Pancreas (tissue), 10 donors: Measurements from ENCODE around the gene XBP1. TPM values are rescaled to one million over a fixed set of nuclear protein-coding genes. Genes with fewer than 3 reads are reported as not detected.

Source experiments
- ATAC-seq, 4 donors: fragments of 200-7000 bp; cut with Tn5 transposase; one replicate each; pipeline versions ENCODE4 v1.8.0 to v1.9.1; 2020; ENCODE audit warnings: mild to moderate bottlenecking in 4 of 4, moderate library complexity in 4 of 4
- DNase-seq, 6 donors: peaks; one replicate each; pipeline ENCODE4 v3.0.0-alpha.2; 2020
- FAIRE-seq: peaks from 2 replicates; lab custom pipeline; 2012; peaks lifted over from hg19 to GRCh38; lab: Jason Lieb, UNC
- H3K27ac ChIP-seq, 4 donors: fragments of 200-600 bp; sonication (generic); 1 replicate in 3 of 4; 2 replicates in 1 of 4; pipeline versions ENCODE4 v1.5.0 to v1.8.0; 2020
- H3K27me3 ChIP-seq, 4 donors: fragments of 200-600 bp; one replicate each; pipeline ENCODE4 v1.8.0; 2021
- H3K36me3 ChIP-seq, 3 donors: fragments of 200-600 bp; sonication (generic) in 1 of 3; one replicate each; pipeline versions ENCODE4 v1.5.0 to v1.8.0; 2020 to 2021
- H3K4me1 ChIP-seq, 3 donors: fragments of 200-600 bp; one replicate each; pipeline ENCODE4 v1.8.0; 2021
- H3K4me3 ChIP-seq, 4 donors: fragments of 200-600 bp; sonication (generic) in 2 of 4; one replicate each; pipeline versions ENCODE4 v1.5.0 to v1.8.0; 2020 to 2021
- H3K9me3 ChIP-seq, 4 donors: fragments of 200-600 bp; one replicate each; pipeline ENCODE4 v1.8.0; 2021
- WGBS, 2 donors: extraction: QIAGEN DNeasy Blood & Tissue Kit; methylation state at CpG; one replicate each; pipeline ENCODE4 v1.1.7; 2013; 5-methylcytosine and 5-hydroxymethylcytosine counted together
- intact Hi-C, 3 donors: fragments of 100-400 bp; cut with DNase I; formaldehyde crosslinking; loops; one replicate each; pipeline versions ENCODE4 v1.11.1 to v1.14.2; 2022
- polyA plus RNA-seq, 2 donors: library from polyadenylated mRNA; stranded (reverse); fragments of 200-250 nt; gene quantifications; one replicate each; pipeline ENCODE4 v1.2.3, GENCODE V29; 2013
- total RNA-seq, 6 donors: library from RNA; stranded (reverse); fragmentation: NEBNext Ultra II Directional in 4 of 6; extraction: Animal tissue kit (Norgen Biotek cat#: 25700) in 4 of 6; gene quantifications; one replicate each; pipeline versions ENCODE4 v1.2.1 to v1.2.4, GENCODE V29; 2021 to 2023
- TF ChIP-seq, protein P1 (sequence below), 4 donors: fragments of 200-600 bp; sonication (generic) in 3 of 4; IDR thresholded peaks; one replicate each; pipeline versions ENCODE4 v1.5.0 to v1.8.0; 2021; ENCODE audit warnings: antibody characterized with exemption in 4 of 4
- donor health status: healthy with polysubstance abuse.
- donor health status: DM: no; HTN: no; CAD: no; lungs with moderate emphysema.
- donor health status: DM: no; HTN: no; CAD: no.
- donor health status: control.
- donor health status: control.
- donor health status: Bipolar disorder and iron deficiency.
- donor health status: DM: yes; HTN: yes; CAD: no.
- donor health status: DM: no; HTN: no; CAD: no.
- donor health status: DM: no; HTN: no; CAD: no.
- donor health status: DM: yes; HTN: yes; CAD: no.

Gene XBP1
- total and polyA plus RNA-seq, 8 donors, result 178 to 974 (median 685) TPM

DNA sequence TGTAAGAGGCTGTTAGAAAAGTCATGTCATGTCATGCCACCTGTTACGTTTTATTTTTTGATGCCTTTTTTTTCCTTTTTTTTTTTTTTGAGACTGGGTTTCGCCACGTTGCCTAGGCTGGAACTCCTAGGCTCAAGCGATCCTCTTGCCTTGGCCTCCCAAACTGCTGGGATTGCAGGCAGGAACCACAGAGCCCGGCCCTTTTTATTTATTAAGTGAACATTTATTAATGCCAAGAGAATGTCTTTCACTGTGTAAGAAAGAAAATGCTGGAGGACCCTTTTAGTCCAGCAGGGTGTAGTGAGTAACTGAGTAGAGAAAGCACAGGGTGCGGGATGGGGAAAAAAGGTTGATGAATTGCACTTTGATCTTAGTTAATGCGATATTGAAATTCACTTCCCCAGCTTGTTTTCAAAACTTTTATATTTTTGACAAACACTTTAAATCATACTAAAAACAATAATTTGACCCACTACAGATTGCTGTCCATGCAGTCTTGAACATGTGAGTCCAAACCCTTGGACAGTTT lies 2.3 kb upstream of the XBP1 start:
- 21 to 30% methylated on average over 7 of the region's 7 CpGs for WGBS, 2 donors
- Histone ChIP-seq H3K27me3 (no peaks in the 10 kb centered on the region), H3K9me3 (no peaks in the 10 kb centered on the region), H3K4me1 (peaks cover 0 to 10% (median 4%) of the 10 kb centered on the region in 3 donors), H3K27ac (peak overlapping the region; percentile 97 to 100 (median 100)), H3K4me3 (peak overlapping the region in 2 of 4 donors; percentile 82 to 93), H3K36me3 (peaks cover 0 to 16% (median 8%) of the 10 kb centered on the region in 3 donors)
- DNase-seq (peak in 2 of 6 donors; percentile 25 to 37), ATAC-seq (peak; percentile 0 to 4 (median 2)), FAIRE-seq (no peak)
- TF ChIP-seq, protein P1, sequence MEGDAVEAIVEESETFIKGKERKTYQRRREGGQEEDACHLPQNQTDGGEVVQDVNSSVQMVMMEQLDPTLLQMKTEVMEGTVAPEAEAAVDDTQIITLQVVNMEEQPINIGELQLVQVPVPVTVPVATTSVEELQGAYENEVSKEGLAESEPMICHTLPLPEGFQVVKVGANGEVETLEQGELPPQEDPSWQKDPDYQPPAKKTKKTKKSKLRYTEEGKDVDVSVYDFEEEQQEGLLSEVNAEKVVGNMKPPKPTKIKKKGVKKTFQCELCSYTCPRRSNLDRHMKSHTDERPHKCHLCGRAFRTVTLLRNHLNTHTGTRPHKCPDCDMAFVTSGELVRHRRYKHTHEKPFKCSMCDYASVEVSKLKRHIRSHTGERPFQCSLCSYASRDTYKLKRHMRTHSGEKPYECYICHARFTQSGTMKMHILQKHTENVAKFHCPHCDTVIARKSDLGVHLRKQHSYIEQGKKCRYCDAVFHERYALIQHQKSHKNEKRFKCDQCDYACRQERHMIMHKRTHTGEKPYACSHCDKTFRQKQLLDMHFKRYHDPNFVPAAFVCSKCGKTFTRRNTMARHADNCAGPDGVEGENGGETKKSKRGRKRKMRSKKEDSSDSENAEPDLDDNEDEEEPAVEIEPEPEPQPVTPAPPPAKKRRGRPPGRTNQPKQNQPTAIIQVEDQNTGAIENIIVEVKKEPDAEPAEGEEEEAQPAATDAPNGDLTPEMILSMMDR (IDR thresholded peaks at IDR 0.05), result no peak
- intact Hi-C loops, result no loop called here

DNA sequence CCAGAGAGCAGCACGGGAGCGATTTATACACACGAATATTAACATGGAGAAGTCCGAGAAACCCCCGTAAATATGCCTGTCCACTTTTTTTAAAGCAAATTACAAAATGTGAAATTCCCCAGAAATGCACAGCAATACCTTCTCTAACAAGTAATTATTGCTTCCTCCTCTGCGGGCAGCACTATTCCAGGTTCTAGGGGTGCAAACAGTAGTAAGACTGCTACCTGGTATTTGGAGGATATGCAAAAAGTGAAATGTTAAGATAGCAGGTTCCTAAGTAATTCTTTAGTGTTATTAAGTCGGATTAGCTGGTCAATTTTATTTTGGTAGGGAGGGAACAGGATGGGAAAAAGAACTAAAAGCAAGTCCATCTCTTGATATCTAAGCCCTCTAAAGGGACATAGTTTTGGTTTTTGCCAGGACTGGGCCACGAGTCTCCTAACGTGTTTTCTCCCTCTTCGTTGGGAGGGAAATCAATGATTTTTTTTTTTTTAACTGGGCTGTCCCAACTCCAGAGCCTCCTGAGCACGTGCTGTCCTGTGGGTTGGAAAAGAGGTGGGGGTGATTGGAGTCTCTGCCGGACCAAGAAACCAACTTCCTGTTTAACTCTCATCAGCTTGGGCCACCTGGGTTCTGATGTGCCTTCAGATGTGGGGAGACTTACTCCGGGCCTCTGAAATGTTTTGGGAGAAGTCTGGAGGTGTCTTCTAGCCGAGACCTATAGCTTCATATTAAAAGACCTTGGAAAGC lies 1.7 kb upstream of the XBP1 start:
- DNase-seq (peak in 4 of 6 donors; percentile 66 to 82 (median 80)), ATAC-seq (peak; percentile 46 to 55 (median 50)), FAIRE-seq (no peak)
- no peaks in the 10 kb centered on the region for H3K27me3 ChIP-seq
- intact Hi-C loops, result no loop called here
- TF ChIP-seq, protein P1 (IDR thresholded peaks at IDR 0.05), result no peak
- peak overlapping the region; percentile 97 to 100 (median 100) for H3K27ac ChIP-seq
- 9% methylated on average over 14 of the region's 14 CpGs for WGBS, 2 donors
- no peaks in the 10 kb centered on the region for H3K9me3 ChIP-seq
- H3K36me3 ChIP-seq, result peaks cover 0 to 22% (median 15%) of the 10 kb centered on the region in 3 donors
- H3K4me3 ChIP-seq, result peak overlapping the region in 3 of 4 donors; percentile 82 to 94 (median 93)
- H3K4me1 ChIP-seq, result peaks cover 0 to 10% (median 4%) of the 10 kb centered on the region in 3 donors

DNA sequence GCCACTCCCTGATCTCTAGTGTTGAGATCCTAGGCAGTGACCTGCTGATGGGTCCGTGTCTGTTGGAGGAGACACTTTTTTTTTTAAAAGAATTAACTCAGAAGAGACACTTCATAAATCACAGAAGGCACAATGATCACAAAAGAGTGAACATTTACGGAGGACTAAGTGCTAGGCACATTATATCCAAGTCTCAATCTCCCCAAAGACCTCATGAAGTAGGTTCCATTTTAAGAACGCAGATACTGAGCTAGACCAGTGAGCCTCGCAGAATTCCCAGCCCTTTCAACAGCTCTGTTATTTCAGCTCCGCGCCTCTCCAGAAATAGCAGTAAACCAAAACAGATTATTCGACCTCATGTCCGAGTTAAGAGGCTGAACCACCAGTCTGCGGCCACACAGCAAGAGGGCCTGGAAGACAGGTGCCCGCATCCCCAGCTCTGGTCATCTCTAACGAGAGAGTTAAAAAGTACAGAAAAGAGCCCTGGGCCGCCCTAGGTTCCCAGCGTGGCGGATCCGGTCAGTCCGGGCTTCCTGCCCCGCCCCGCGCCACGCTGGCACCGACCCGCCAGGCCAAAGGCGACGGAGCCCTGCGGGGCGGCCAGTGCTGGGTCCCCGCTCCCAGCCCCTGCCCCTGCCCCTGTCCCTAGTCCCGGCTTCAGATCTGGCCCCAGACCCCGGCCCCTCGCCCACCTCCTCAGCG lies 612 bp downstream of the XBP1 start:
- intact Hi-C loops, result no loop called here
- 0 to 1% methylated on average over 20 to 31 of the region's 31 CpGs for WGBS, 2 donors
- TF ChIP-seq, protein P1 (IDR thresholded peaks at IDR 0.05), result no peak
- Histone ChIP-seq H3K27ac (peak overlapping the region; percentile 97 to 100 (median 100)), H3K4me1 (peaks cover 0 to 24% (median 4%) of the 10 kb centered on the region in 3 donors), H3K4me3 (peak overlapping the region; percentile 80 to 94 (median 88)), H3K9me3 (no peaks in the 10 kb centered on the region), H3K36me3 (peaks cover 0 to 45% (median 36%) of the 10 kb centered on the region in 3 donors), H3K27me3 (no peaks in the 10 kb centered on the region)
- ATAC-seq, result peak; percentile 26 to 62 (median 50)
- FAIRE-seq, result no peak
- DNase-seq, result peak; percentile 51 to 90 (median 76)

DNA sequence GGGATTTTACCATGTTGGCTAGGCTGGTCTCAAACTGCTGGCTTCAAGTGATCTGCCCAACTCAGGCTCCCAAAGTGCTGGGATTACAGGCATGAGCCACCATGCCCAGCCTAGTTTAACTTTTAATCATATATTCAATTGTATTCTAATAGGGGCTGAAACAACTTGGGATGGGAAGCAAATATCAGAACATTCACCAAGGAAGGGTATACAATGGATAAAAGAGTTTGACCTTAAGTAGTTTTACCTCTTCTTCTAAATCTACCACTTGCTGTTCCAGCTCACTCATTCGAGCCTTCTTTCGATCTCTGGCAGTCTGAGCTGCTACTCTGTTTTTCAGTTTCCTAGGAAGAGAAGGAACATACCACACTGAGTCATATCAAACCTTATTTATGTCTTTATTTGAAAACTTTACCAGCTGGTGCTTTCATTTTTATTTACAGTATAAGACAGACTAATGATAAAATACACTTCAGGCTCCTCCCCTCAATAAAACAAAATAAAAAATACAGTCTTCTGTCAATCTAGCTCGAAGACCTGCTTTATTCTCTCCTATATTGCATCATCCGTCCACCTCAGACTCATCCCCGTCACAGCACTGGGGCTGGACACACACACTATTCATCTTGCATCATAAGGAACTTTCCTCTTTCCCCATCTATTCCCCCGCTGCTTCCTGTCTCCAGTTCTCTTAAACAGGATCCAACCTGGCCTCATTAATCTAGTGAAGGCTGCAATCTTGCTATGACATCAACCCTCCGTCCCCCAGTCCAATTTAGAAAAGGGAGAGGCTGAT lies 1.4 kb downstream of the XBP1 start:
- peak overlapping the region; percentile 97 to 100 (median 100) for H3K27ac ChIP-seq
- TF ChIP-seq, protein P1 (IDR thresholded peaks at IDR 0.05), result no peak
- DNase-seq (peak in 1 of 6 donors; percentile 52), FAIRE-seq (no peak), ATAC-seq (peak in 2 of 4 donors; percentile 2 to 19)
- peaks cover 0 to 30% (median 3%) of the 10 kb centered on the region in 3 donors for H3K4me1 ChIP-seq
- no peaks in the 10 kb centered on the region for H3K9me3 ChIP-seq
- H3K27me3 ChIP-seq, result no peaks in the 10 kb centered on the region
- H3K36me3 ChIP-seq, result peaks cover 0 to 52% (median 44%) of the 10 kb centered on the region in 3 donors
- H3K4me3 ChIP-seq, result peak overlapping the region; percentile 80 to 94 (median 88)
- 1 to 3% methylated on average over 7 of the region's 7 CpGs for WGBS, 2 donors
- intact Hi-C loops, result no loop called here
